Measurements from ENCODE around the gene TMEM8B. TPM values are rescaled to one million over a fixed set of nuclear protein-coding genes. Genes with fewer than 3 reads are reported as not detected.

The TMEM8B gene
- total RNA-seq, 1 experiment from 2014 or later, result 9.3 TPM

DNA sequence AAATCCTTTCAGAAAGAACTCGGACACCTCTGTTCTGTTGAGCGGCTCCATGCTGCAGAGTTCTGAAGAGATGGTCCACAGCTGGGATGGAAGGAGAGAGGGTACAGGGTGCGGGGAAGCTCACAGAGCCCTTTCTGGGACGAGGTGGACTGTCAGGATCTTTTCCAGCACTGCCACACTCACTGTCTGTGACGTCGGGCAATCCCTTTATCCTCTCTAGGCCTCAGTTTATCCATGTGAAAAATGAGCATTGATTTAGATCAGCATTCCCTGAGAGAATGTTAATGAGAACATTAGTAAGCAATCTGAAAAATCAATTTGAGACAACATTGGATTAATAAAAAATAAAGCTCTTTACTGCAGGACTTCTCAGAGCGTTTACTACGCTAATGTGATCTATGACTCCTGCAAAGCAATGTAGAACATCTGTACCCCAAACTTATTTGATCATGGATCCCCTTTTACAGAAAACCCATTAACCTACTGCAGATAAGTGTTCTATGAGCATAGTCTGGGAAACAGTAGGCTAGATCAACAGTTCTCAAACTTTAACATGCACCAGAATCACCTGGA, 41.4 kb downstream of the TMEM8B start, which contains the start of gene OR13J1:
OR13J1 (minus strand) TSS at position 51 of the 573 bp plus-strand sequence; CDS start at position 51, 0 bp downstream.
- Mint-ChIP-seq H3K4me1 (peaks cover 16% of the 10 kb centered on the region in 2 experiments), H3K36me3 (ENCODE audit: insufficient read depth in 1 of 3, low read depth in 3 of 3) (peaks cover 0 to 3% (median 1%) of the 10 kb centered on the region in 3 experiments; a peak in 4 of 7 replicates), H3K9me3 (peaks cover under 1 to 2% of the 10 kb centered on the region in 2 experiments; a peak in 3 of 5 replicates), H3K27ac (no peak within 1 kb of the TSS; a peak in 1 of 7 replicates), H3K4me3 (no peak within 1 kb of the TSS), H3K27me3 (ENCODE audit: low read depth) (peaks cover 3% of the 10 kb centered on the region)
- H2BK5ac ChIP-seq (ENCODE audit: insufficient read length, low read length), result no peak within 1 kb of the TSS
- no peak within 1 kb of the TSS for H2BK20ac ChIP-seq (ENCODE audit: low read depth, low read length, poor library complexity, severe bottlenecking)
- no peaks in the 10 kb centered on the region for H3K27me3 ChIP-seq (ENCODE audit: insufficient read depth, low read length)
- no peak within 1 kb of the TSS for H3K4me2 ChIP-seq (ENCODE audit: insufficient read depth, insufficient read length, low read length)
- no peak within 1 kb of the TSS for H2AK5ac ChIP-seq (ENCODE audit: insufficient read length, low read length)
- H2AFZ ChIP-seq (ENCODE audit: low read length), result no peak within 1 kb of the TSS
- peaks cover 7% of the 10 kb centered on the region; the same call in 1 of the 2 replicates for H3K4me1 ChIP-seq (ENCODE audit: insufficient read depth, low read length)
- DNase-seq, result no peak
- H4K8ac ChIP-seq (replicated peaks; ENCODE audit: insufficient read length, low read depth, low read length), result no peak within 1 kb of the TSS
- no peak within 1 kb of the TSS for H2BK120ac ChIP-seq (ENCODE audit: low read depth, low read length, poor library complexity, severe bottlenecking)
- H3K9ac ChIP-seq (ENCODE audit: extremely low read depth, insufficient read length, low read length), result no peak within 1 kb of the TSS
- TF ChIP-seq, protein P1, sequence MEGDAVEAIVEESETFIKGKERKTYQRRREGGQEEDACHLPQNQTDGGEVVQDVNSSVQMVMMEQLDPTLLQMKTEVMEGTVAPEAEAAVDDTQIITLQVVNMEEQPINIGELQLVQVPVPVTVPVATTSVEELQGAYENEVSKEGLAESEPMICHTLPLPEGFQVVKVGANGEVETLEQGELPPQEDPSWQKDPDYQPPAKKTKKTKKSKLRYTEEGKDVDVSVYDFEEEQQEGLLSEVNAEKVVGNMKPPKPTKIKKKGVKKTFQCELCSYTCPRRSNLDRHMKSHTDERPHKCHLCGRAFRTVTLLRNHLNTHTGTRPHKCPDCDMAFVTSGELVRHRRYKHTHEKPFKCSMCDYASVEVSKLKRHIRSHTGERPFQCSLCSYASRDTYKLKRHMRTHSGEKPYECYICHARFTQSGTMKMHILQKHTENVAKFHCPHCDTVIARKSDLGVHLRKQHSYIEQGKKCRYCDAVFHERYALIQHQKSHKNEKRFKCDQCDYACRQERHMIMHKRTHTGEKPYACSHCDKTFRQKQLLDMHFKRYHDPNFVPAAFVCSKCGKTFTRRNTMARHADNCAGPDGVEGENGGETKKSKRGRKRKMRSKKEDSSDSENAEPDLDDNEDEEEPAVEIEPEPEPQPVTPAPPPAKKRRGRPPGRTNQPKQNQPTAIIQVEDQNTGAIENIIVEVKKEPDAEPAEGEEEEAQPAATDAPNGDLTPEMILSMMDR (conservative IDR thresholded peaks at IDR 0.05), result no peak
- no peaks in the 10 kb centered on the region for H3K9me3 ChIP-seq (ENCODE audit: control insufficient read depth, low read depth, low read length)
- H3K79me2 ChIP-seq (ENCODE audit: insufficient read depth, low read length), result no peaks in the 10 kb centered on the region
- no peaks in the 10 kb centered on the region for H4K20me1 ChIP-seq (ENCODE audit: control insufficient read depth, insufficient read depth, insufficient read length)
- H3K23me2 ChIP-seq (ENCODE audit: insufficient read length, low read depth, low read length, poor library complexity, severe bottlenecking), result no peaks in the 10 kb centered on the region
- H3K18ac ChIP-seq (ENCODE audit: insufficient read length, low read depth, low read length), result no peak within 1 kb of the TSS
- no peak within 1 kb of the TSS for H4K5ac ChIP-seq (ENCODE audit: insufficient read length, low read depth, low read length)
- no peak within 1 kb of the TSS for H3K4ac ChIP-seq (ENCODE audit: low read depth, low read length)
- H3K14ac ChIP-seq (ENCODE audit: insufficient read depth, low read length), result no peak within 1 kb of the TSS
- no peak within 1 kb of the TSS for H3K27ac ChIP-seq (ENCODE audit: insufficient read length, low read depth, low read length)
- H2BK12ac ChIP-seq (ENCODE audit: insufficient read length, low read depth, low read length), result no peak within 1 kb of the TSS
- H3K79me1 ChIP-seq (ENCODE audit: insufficient read depth, low read depth, low read length, poor library complexity, severe bottlenecking), result no peaks in the 10 kb centered on the region
- H3K23ac ChIP-seq (ENCODE audit: insufficient read length, low read depth, low read length), result no peak within 1 kb of the TSS
- H3K56ac ChIP-seq (ENCODE audit: insufficient read length, low read depth, low read length), result no peak within 1 kb of the TSS
- H2BK15ac ChIP-seq (ENCODE audit: low read depth, low read length), result no peak within 1 kb of the TSS
- H4K91ac ChIP-seq (ENCODE audit: insufficient read length, low read depth, low read length), result no peak within 1 kb of the TSS
- no peak within 1 kb of the TSS for H3T11ph ChIP-seq (ENCODE audit: low read length)
- WGBS (ENCODE audit: extremely low coverage, insufficient read length, low lambda C conversion rate), result no CpG with 5 or more reads among the region's 8 CpGs
